Thyroid gland (tissue), 4 donors: ENCODE data around the gene ANKRD36.
"Not testable (repeated sequence)": the region's sequence is repeated elsewhere in the genome, so short reads cannot be mapped to it uniquely, and the experiment has no call there.

ENCODE experiments used
- POLR2A ChIP-seq, 2 donors: fragments of 450-650 bp; IDR thresholded peaks; one replicate each; pipeline ENCODE4 v1.6.1; 2017; ENCODE audit warnings: antibody characterized with exemption in 2 of 2, mild to moderate bottlenecking in 2 of 2, moderate library complexity in 1 of 2
- TF ChIP-seq, protein P1 (sequence below), 6 experiments: fragments of 200-600 bp in 3 of 6; fragments of 450-650 bp in 3 of 6; sonication (generic) in 3 of 6; IDR thresholded peaks; one replicate each; pipeline ENCODE4 v1.5.1; 2016 to 2019; ENCODE audit warnings: antibody characterized with exemption in 6 of 6, mild to moderate bottlenecking in 2 of 6, inconsistent platforms in 1 of 6, moderate library complexity in 1 of 6

GRCh38 chr2:97266449-97266848 lies 153.5 kb downstream of the ANKRD36 start:
- TF ChIP-seq, protein P1, sequence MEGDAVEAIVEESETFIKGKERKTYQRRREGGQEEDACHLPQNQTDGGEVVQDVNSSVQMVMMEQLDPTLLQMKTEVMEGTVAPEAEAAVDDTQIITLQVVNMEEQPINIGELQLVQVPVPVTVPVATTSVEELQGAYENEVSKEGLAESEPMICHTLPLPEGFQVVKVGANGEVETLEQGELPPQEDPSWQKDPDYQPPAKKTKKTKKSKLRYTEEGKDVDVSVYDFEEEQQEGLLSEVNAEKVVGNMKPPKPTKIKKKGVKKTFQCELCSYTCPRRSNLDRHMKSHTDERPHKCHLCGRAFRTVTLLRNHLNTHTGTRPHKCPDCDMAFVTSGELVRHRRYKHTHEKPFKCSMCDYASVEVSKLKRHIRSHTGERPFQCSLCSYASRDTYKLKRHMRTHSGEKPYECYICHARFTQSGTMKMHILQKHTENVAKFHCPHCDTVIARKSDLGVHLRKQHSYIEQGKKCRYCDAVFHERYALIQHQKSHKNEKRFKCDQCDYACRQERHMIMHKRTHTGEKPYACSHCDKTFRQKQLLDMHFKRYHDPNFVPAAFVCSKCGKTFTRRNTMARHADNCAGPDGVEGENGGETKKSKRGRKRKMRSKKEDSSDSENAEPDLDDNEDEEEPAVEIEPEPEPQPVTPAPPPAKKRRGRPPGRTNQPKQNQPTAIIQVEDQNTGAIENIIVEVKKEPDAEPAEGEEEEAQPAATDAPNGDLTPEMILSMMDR (IDR thresholded peaks at IDR 0.05) = not testable (repeated sequence)
- TF ChIP-seq POLR2A (IDR thresholded peaks at IDR 0.05) = not testable (repeated sequence)
